Liver (tissue), 3 donors: ENCODE data around the gene LY6G5B.

Source experiments
- ATF3 ChIP-seq: IDR thresholded peaks from 2 replicates; pipeline ENCODE4 v1.6.1; 2016; ENCODE audit warnings: antibody characterized with exemption
- CTCF ChIP-seq: fragments of 150-350 bp; IDR thresholded peaks from 2 replicates; pipeline ENCODE4 v1.5.1; 2017; ENCODE audit warnings: improper control_type of control experiment, low read depth, low read length; ENCODE audit not compliant: missing input control
- GABPA ChIP-seq, 2 donors: IDR thresholded peaks in 1 of 2; conservative IDR thresholded peaks in 1 of 2; 2 replicates each; pipeline ENCODE4 v1.6.1; 2016; ENCODE audit warnings: antibody characterized with exemption in 2 of 2, mild to moderate bottlenecking in 1 of 2, moderate library complexity in 1 of 2
- HNF4G ChIP-seq: IDR thresholded peaks from 2 replicates; pipeline ENCODE4 v1.6.1; 2016; ENCODE audit warnings: antibody characterized with exemption
- JUND ChIP-seq, 2 donors: IDR thresholded peaks; 2 replicates each; pipeline ENCODE4 v1.6.1; 2016; ENCODE audit warnings: antibody characterized with exemption in 2 of 2
- REST ChIP-seq: IDR thresholded peaks from 2 replicates; pipeline ENCODE4 v1.6.1; 2016; ENCODE audit warnings: antibody characterized with exemption, mild to moderate bottlenecking
- RXRA ChIP-seq, 2 donors: IDR thresholded peaks; 2 replicates each; pipeline ENCODE4 v1.6.1; 2017 to 2018; ENCODE audit warnings: antibody characterized with exemption in 2 of 2, mild to moderate bottlenecking in 1 of 2
- SP1 ChIP-seq: IDR thresholded peaks from 2 replicates; pipeline ENCODE4 v1.6.1; 2018; ENCODE audit warnings: antibody characterized with exemption, mild to moderate bottlenecking
- TAF1 ChIP-seq: conservative IDR thresholded peaks from 2 replicates; pipeline ENCODE4 v1.6.1; 2016; ENCODE audit warnings: antibody characterized with exemption, mild to moderate bottlenecking
- donor health status: healthy.
- donor health status: healthy.

GRCh38 chr6:31687321-31687720, 17.5 kb downstream of the LY6G5B start:
- TF ChIP-seq RXRA (IDR thresholded peaks at IDR 0.05) (no peak), REST (no peak), CTCF (no peak), JUND (IDR thresholded peaks at IDR 0.05) (no peak), SP1 (no peak), TAF1 (no peak), HNF4G (no peak), ATF3 (no peak), GABPA (IDR thresholded peaks at IDR 0.05 in 1 of 2, conservative IDR thresholded peaks at IDR 0.05 in 1 of 2) (no peak)
